ENCODE measurements around the gene MLST8.
"Not testable (repeated sequence)": the region's sequence is repeated elsewhere in the genome, so short reads cannot be mapped to it uniquely, and the experiment has no call there.

The MLST8 gene

DNA sequence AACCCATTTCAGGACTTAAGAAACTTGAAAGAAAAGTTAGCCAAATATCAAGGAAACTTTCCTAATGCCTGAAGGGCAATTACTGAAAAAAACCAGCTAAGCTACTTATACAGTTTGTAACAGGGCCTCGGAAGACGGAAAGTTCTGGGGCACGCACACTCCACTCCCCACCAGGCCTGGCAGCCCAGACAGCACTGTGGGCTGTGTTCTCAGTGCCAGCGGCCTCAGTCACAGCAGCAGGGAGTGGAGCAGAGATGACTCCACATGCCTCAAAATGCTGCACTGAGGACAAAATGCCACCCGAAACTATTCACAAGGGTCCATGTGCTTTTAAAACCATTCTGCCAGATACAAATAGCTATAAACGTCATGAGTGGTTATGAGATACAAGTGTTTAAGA, 52.5 kb downstream of the MLST8 start:
- H3K27me3 Mint-ChIP-seq: no peaks in the 10 kb centered on the region

DNA sequence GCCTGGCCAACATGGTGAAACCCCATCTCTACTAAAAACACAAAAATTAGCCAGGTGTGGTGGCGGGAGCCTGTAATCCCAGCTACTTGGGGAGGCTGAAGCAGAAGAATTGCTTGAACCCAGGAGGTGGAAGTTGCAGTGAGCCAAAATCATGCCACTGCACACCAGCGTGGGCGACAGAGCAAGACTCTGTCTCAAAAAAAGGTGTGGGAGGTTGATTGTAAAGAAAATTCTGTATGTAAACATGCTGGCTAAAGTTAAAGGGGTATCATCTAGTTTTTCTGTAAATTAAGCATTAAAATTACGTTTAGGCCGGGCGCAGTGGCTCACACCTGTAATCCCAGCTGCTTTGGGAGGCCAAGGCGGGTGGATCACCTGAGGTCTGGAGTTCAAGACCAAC, 53.3 kb downstream of the MLST8 start:
- not testable (repeated sequence) for H3K27ac Mint-ChIP-seq; DNase-seq; ATAC-seq (replicated peaks); H3K4me3 Mint-ChIP-seq; H3K4me1 Mint-ChIP-seq; H3K9me3 Mint-ChIP-seq; H3K27me3 Mint-ChIP-seq
- peaks cover 46 to 48% of the 10 kb centered on the region in 2 donors for H3K36me3 Mint-ChIP-seq

More for the DNA sequence above, 52.5 kb downstream of the MLST8 start:
- peaks cover 46 to 54% of the 10 kb centered on the region in 2 donors for H3K36me3 Mint-ChIP-seq
- no peaks in the 10 kb centered on the region for H3K9me3 Mint-ChIP-seq
- no peak for ATAC-seq (replicated peaks)
- no peak for DNase-seq
- H3K27ac Mint-ChIP-seq: no peak overlapping the region
- H3K4me1 Mint-ChIP-seq: peaks cover 12 to 13% of the 10 kb centered on the region in 2 donors
- H3K4me3 Mint-ChIP-seq: no peak overlapping the region

Data from stimulated activated naive B cell treated with anti-CD40 and anti-IgM and Interleukin-4, amounts not matched to agents 10 μg/mL and 1 μg/mL and 100 μg/mL, for 72 hours (primary cell).